Lung (tissue), 12 donors: ENCODE measurements around the gene MPC1. TPM values are rescaled to one million over a fixed set of nuclear protein-coding genes. Genes with fewer than 3 reads are reported as not detected.

Experiments
- ATAC-seq: fragments of 200-7000 bp; cut with Tn5 transposase; one replicate; pipeline ENCODE4 v1.9.1; 2020; ENCODE audit warnings: moderate number of reproducible peaks; ENCODE audit not compliant: insufficient read depth, low FRiP score
- DNase-seq, 3 donors: peaks; one replicate each; pipeline ENCODE4 v3.0.0-alpha.2; 2013 to 2017
- H3K27ac ChIP-seq, 2 donors: one replicate each; pipeline ENCODE4 v1.5.1; 2013; ENCODE audit warnings: mild to moderate bottlenecking in 2 of 2, moderate library complexity in 2 of 2, control low read depth in 1 of 2, inconsistent platforms in 1 of 2, low read depth in 1 of 2, low read length in 1 of 2
- H3K27me3 ChIP-seq, 3 donors: one replicate each; pipeline ENCODE4 v1.5.1; 2013; ENCODE audit warnings: low read length in 2 of 3; ENCODE audit not compliant: control insufficient read depth in 3 of 3, insufficient read depth in 3 of 3
- H3K36me3 ChIP-seq, 4 donors: one replicate each; pipeline ENCODE4 v1.5.1; 2013; ENCODE audit warnings: low read length in 4 of 4, mild to moderate bottlenecking in 1 of 4, moderate library complexity in 1 of 4; ENCODE audit not compliant: control insufficient read depth in 4 of 4, insufficient read depth in 4 of 4
- H3K4me1 ChIP-seq, 5 donors: one replicate each; pipeline ENCODE4 v1.5.1; 2013; ENCODE audit warnings: low read length in 5 of 5, mild to moderate bottlenecking in 2 of 5, moderate library complexity in 1 of 5; ENCODE audit not compliant: control insufficient read depth in 5 of 5, insufficient read depth in 5 of 5
- H3K4me3 ChIP-seq: one replicate; pipeline ENCODE4 v1.5.1; 2013; ENCODE audit warnings: mild to moderate bottlenecking, control low read depth, moderate library complexity
- H3K9ac ChIP-seq, 2 donors: one replicate each; pipeline ENCODE4 v1.5.1; 2013; ENCODE audit warnings: low read length in 2 of 2, control low read depth in 1 of 2; ENCODE audit not compliant: insufficient read depth in 1 of 2
- H3K9me3 ChIP-seq, 4 donors: one replicate each; pipeline ENCODE4 v1.5.1; 2013; ENCODE audit warnings: low read length in 3 of 4, mild to moderate bottlenecking in 1 of 4, moderate library complexity in 1 of 4; ENCODE audit not compliant: control insufficient read depth in 4 of 4, insufficient read depth in 3 of 4
- WGBS, 2 donors: extraction: QIAGEN DNeasy Blood & Tissue Kit; methylation state at CpG; one replicate each; pipeline ENCODE4 v1.1.7; 2013; 5-methylcytosine and 5-hydroxymethylcytosine counted together
- polyA plus RNA-seq, 2 donors: library from polyadenylated mRNA; stranded (reverse); fragments of 200-250 nt; gene quantifications; one replicate each; pipeline ENCODE4 v1.2.1, GENCODE V29; 2013
- total RNA-seq, 2 donors: library from RNA; depleted of rRNA in 1 of 2; stranded (reverse); fragments of >200 nt in 1 of 2; gene quantifications; one replicate each; pipeline ENCODE4 v1.2.1, GENCODE V29; 2014 to 2021
- TF ChIP-seq, protein P1 (sequence below): IDR thresholded peaks from 2 replicates; pipeline ENCODE4 v1.5.1; 2012; ENCODE audit warnings: mild to moderate bottlenecking; ENCODE audit errors: control extremely low read depth, extremely low read depth
- donor health status: control.
- donor health status: control.
- donor health status: Bipolar disorder and iron deficiency.
- donor health status: healthy.
- donor health status: DM: yes; HTN: yes; CAD: no.

The MPC1 gene
- total and polyA plus RNA-seq, 4 donors = 30.1 to 103 (median 56.6) TPM

DNA sequence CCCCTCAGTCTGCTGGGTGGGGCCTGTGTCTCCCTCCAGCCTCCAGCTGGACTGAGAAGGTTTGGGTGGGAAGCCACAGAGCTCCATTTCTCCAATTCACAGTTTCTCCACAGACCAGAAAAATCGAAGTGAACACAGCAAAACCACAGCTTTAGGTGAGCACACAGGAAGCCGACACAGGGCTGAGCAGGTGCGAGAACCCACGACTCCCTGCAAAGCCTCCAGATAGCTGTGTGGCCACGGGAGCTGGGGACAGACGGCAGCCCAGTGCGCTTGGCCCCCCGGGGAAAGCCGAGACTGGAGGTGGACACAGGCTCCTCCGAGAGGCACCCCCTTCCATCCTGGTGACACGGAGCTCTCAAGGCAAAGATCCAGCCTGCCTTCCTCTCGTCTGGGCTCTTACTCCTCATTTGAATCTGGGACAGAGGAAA is 29.0 kb upstream of the MPC1 start:
- Histone ChIP-seq H3K9me3 (no peaks in the 10 kb centered on the region), H3K36me3 (peaks cover 0 to 35% (median 4%) of the 10 kb centered on the region in 4 donors), H3K4me1 (peaks cover 0 to 4% (median 3%) of the 10 kb centered on the region in 5 donors), H3K4me3 (no peak overlapping the region), H3K27me3 (no peaks in the 10 kb centered on the region), H3K27ac (no peak overlapping the region), H3K9ac (no peak overlapping the region)
- ATAC-seq (no peak), DNase-seq (no peak)
- TF ChIP-seq, protein P1, sequence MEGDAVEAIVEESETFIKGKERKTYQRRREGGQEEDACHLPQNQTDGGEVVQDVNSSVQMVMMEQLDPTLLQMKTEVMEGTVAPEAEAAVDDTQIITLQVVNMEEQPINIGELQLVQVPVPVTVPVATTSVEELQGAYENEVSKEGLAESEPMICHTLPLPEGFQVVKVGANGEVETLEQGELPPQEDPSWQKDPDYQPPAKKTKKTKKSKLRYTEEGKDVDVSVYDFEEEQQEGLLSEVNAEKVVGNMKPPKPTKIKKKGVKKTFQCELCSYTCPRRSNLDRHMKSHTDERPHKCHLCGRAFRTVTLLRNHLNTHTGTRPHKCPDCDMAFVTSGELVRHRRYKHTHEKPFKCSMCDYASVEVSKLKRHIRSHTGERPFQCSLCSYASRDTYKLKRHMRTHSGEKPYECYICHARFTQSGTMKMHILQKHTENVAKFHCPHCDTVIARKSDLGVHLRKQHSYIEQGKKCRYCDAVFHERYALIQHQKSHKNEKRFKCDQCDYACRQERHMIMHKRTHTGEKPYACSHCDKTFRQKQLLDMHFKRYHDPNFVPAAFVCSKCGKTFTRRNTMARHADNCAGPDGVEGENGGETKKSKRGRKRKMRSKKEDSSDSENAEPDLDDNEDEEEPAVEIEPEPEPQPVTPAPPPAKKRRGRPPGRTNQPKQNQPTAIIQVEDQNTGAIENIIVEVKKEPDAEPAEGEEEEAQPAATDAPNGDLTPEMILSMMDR = no peak
- WGBS, 2 donors = 73 to 76% methylated on average over 12 of the region's 12 CpGs

GRCh38 chr6:166411271-166411670 is 28.5 kb upstream of the MPC1 start:
- no peaks in the 10 kb centered on the region for H3K27me3 ChIP-seq
- peaks cover 0 to 4% (median 3%) of the 10 kb centered on the region in 5 donors for H3K4me1 ChIP-seq
- DNase-seq (no peak), ATAC-seq (no peak)
- TF ChIP-seq, protein P1 = no peak
- H3K36me3 ChIP-seq = peaks cover 0 to 33% (median 4%) of the 10 kb centered on the region in 4 donors
- no peak overlapping the region for H3K4me3 ChIP-seq
- 86 to 91% methylated on average over 15 of the region's 15 CpGs for WGBS, 2 donors
- H3K9me3 ChIP-seq = no peaks in the 10 kb centered on the region
- no peak overlapping the region for H3K9ac ChIP-seq
- H3K27ac ChIP-seq = no peak overlapping the region

DNA sequence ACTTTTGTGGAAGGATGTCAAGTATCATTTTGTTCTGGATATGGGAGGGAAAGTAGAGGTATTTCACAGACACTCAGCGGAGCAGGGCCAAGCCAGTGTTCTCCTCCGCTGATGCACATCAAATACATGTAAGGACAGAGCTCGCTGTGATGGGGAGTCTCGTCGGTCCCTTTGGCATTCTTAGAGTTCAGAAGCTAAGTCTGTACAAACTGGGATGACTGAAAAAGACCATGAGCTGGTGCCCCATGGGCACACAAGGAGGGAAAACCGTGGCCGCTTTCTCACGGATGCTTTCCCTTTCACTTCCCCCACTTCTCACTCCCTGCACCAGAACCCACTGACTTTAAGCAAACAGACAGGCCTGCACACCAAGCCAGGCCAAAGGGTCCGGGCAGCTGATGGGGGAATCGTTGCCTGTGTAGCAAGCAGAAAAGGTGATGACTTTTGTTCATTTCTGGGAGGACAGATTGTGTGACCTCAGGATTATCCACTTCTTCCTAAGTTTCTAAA is 27.7 kb upstream of the MPC1 start:
- no peak overlapping the region for H3K9ac ChIP-seq
- H3K36me3 ChIP-seq = peaks cover 0 to 33% (median 4%) of the 10 kb centered on the region in 4 donors
- TF ChIP-seq, protein P1 = no peak
- no peak overlapping the region for H3K4me3 ChIP-seq
- peaks cover 0 to 4% (median 3%) of the 10 kb centered on the region in 5 donors for H3K4me1 ChIP-seq
- H3K9me3 ChIP-seq = no peaks in the 10 kb centered on the region
- WGBS, 2 donors = 85 to 89% methylated on average over 10 of the region's 10 CpGs
- H3K27me3 ChIP-seq = no peaks in the 10 kb centered on the region
- no peak for ATAC-seq
- H3K27ac ChIP-seq = no peak overlapping the region
- no peak for DNase-seq
